Panc1 (cell line): ENCODE measurements around the gene TOE1.

Source experiments
- CTCF ChIP-seq: fragments of 450-650 bp; IDR thresholded peaks from 2 replicates; pipeline ENCODE4 v1.5.1; 2017; ENCODE audit warnings: mild to moderate bottlenecking
- REST ChIP-seq, 2 experiments: IDR thresholded peaks; 2 replicates each; pipeline ENCODE4 v1.6.1; 2011 to 2012; ENCODE audit warnings: low read depth in 2 of 2, control low read depth in 1 of 2, low read length in 1 of 2, mild to moderate bottlenecking in 1 of 2, moderate library complexity in 1 of 2; ENCODE audit not compliant: insufficient read depth in 1 of 2
- TCF7L2 ChIP-seq: IDR thresholded peaks from 2 replicates; pipeline ENCODE4 v1.6.1; 2011; ENCODE audit warnings: mild to moderate bottlenecking, low read depth, low read length, inconsistent platforms

GRCh38 chr1:45291716-45292115, 48.3 kb upstream of the TOE1 start:
- TF ChIP-seq CTCF (no peak), REST (IDR thresholded peaks at IDR 0.05; ENCODE audit: insufficient read depth in 1 of 2, low read depth in 2 of 2, low read length in 1 of 2) (no peak), TCF7L2 (no peak)
